Measurements from ENCODE around the gene ZNF783. TPM values are rescaled to one million over a fixed set of nuclear protein-coding genes. Genes with fewer than 3 reads are reported as not detected.

ZNF783 gene
- total and polyA plus RNA-seq, 10 donors = 7.7 to 24.8 (median 17.0) TPM

GRCh38 chr7:149281508-149282330, 19.7 kb downstream of the ZNF783 start:
- DNase-seq = no peak
- 92 to 96% (median 95%) methylated on average over 23 to 59 of the region's 59 CpGs for WGBS, 5 donors
- intact Hi-C loops (cut with DNase I; ENCODE audit: low total_unique reads) = no loop called here
- H3K4me3 ChIP-seq = no peak overlapping the region
- no peaks in the 10 kb centered on the region for H3K9me3 ChIP-seq
- peaks cover 0 to 64% (median 42%) of the 10 kb centered on the region in 6 donors for H3K36me3 ChIP-seq
- TF ChIP-seq POLR2A (IDR thresholded peaks at IDR 0.05) = no peak
- TF ChIP-seq CTCF (IDR thresholded peaks at IDR 0.05 in 8 of 11, conservative IDR thresholded peaks at IDR 0.05 in 3 of 11) = no peak
- TF ChIP-seq POLR2AphosphoS5 (IDR thresholded peaks at IDR 0.05) = peak in 1 of 3 donors; percentile 44
- no peak overlapping the region for H3K27ac ChIP-seq
- no peaks in the 10 kb centered on the region for H3K27me3 ChIP-seq (replicated peaks in 1 of 7)
- H3K4me1 ChIP-seq = peaks cover 4 to 31% (median 19%) of the 10 kb centered on the region in 6 donors

GRCh38 chr7:149282331-149282655, 20.3 kb downstream of the ZNF783 start:
- Histone ChIP-seq H3K9me3 (no peaks in the 10 kb centered on the region), H3K4me1 (peaks cover 4 to 37% (median 19%) of the 10 kb centered on the region in 6 donors), H3K4me3 (no peak overlapping the region), H3K36me3 (peaks cover 0 to 58% (median 40%) of the 10 kb centered on the region in 6 donors), H3K27me3 (replicated peaks in 1 of 7) (no peaks in the 10 kb centered on the region), H3K27ac (no peak overlapping the region)
- WGBS, 5 donors = 82 to 87% (median 83%) methylated on average over 5 of the region's 5 CpGs
- TF ChIP-seq POLR2A (IDR thresholded peaks at IDR 0.05) = no peak
- no peak for TF ChIP-seq POLR2AphosphoS5 (IDR thresholded peaks at IDR 0.05)
- no peak for TF ChIP-seq CTCF (IDR thresholded peaks at IDR 0.05 in 8 of 11, conservative IDR thresholded peaks at IDR 0.05 in 3 of 11)
- intact Hi-C loops (cut with DNase I; ENCODE audit: low total_unique reads) = no loop called here
- DNase-seq = no peak

- Histone ChIP-seq H3K27ac (no peak overlapping the region), H3K9me3 (no peaks in the 10 kb centered on the region), H3K27me3 (replicated peaks in 1 of 7) (no peaks in the 10 kb centered on the region), H3K36me3 (peaks cover 0 to 51% (median 31%) of the 10 kb centered on the region in 6 donors), H3K4me1 (peaks cover 4 to 38% (median 19%) of the 10 kb centered on the region in 6 donors), H3K4me3 (no peak overlapping the region)
- TF ChIP-seq POLR2A (IDR thresholded peaks at IDR 0.05) (no peak), CTCF (IDR thresholded peaks at IDR 0.05 in 8 of 11, conservative IDR thresholded peaks at IDR 0.05 in 3 of 11) (no peak), POLR2AphosphoS5 (IDR thresholded peaks at IDR 0.05) (no peak)
- 60 to 100% (median 91%) methylated on average over 1 to 3 of the region's 3 CpGs for WGBS, 5 donors
- intact Hi-C loops (cut with DNase I; ENCODE audit: low total_unique reads) = no loop called here
- no peak for DNase-seq
These were observed 21.3 kb downstream of the ZNF783 start for GRCh38 chr7:149283321-149283720.

GRCh38 chr7:149284343-149284742, 22.3 kb downstream of the ZNF783 start:
- no peak for DNase-seq
- peaks cover 4 to 38% (median 19%) of the 10 kb centered on the region in 6 donors for H3K4me1 ChIP-seq
- intact Hi-C loops (cut with DNase I; ENCODE audit: low total_unique reads) = no loop called here

More at GRCh38 chr7:149284343-149284742, 22.3 kb downstream of the ZNF783 start:
- H3K27me3 ChIP-seq (replicated peaks in 1 of 7) = no peaks in the 10 kb centered on the region
- TF ChIP-seq CTCF (IDR thresholded peaks at IDR 0.05 in 8 of 11, conservative IDR thresholded peaks at IDR 0.05 in 3 of 11) (no peak), POLR2AphosphoS5 (IDR thresholded peaks at IDR 0.05) (no peak), POLR2A (IDR thresholded peaks at IDR 0.05) (no peak)
- peak overlapping the region in 4 of 8 donors; percentile 16 to 67 (median 38) for H3K27ac ChIP-seq
- H3K9me3 ChIP-seq = no peaks in the 10 kb centered on the region
- WGBS, 5 donors = 27 to 46% (median 38%) methylated on average over 2 to 3 of the region's 3 CpGs
- H3K36me3 ChIP-seq = peaks cover 0 to 50% (median 22%) of the 10 kb centered on the region in 6 donors
- peak overlapping the region in 2 of 8 donors; percentile 62 to 77 for H3K4me3 ChIP-seq

Measured in spleen (tissue), 11 donors.